Heart left ventricle (tissue), 13 donors: ENCODE data around the gene SPATC1L.

ENCODE experiments used
- POLR2A ChIP-seq, 2 donors: fragments of 450-650 bp; IDR thresholded peaks; one replicate each; pipeline ENCODE4 v1.6.1; 2017; ENCODE audit warnings: antibody characterized with exemption in 2 of 2, mild to moderate bottlenecking in 2 of 2, moderate library complexity in 2 of 2
- TF ChIP-seq, protein P1 (sequence below), 12 donors: fragments of 200-600 bp; sonication (generic) in 4 of 12; IDR thresholded peaks; one replicate each; pipeline versions ENCODE4 v1.5.0 to v1.8.0; 2018 to 2022; ENCODE audit warnings: antibody characterized with exemption in 12 of 12, mild to moderate bottlenecking in 5 of 12
- donor health status: ischemic (EF 13 %, LVEDD 7.1; RV severe dilation, severe dysfunction).
- donor health status: DM: no; HTN: yes; CAD: no.
- donor health status: DM: no; HTN: no; CAD: no.
- donor health status: ischemic (EF 25% LVEDD 6.9; RV normal size, moderate dysfunction).
- donor health status: ischemic (EF 25% LVEDD 5.7; RV mildly dilated, moderate dysfunction).
- donor health status: ischemic (EF 35%, LVEDD 5.7; RV mildly dilated, moderate dysfunction).
- donor health status: nonischemic (EF 11% LVEDD 7.7; RV severe dilation, severe dysfunction).
- donor health status: DM: yes; HTN: yes; CAD: no.
- donor health status: PGD.
- donor health status: ischemic (EF 29% LVEDD 5.4; RV normal size, mild dysfunction).
- donor health status: nonischemic (EF 23%, LVEDD 6.1; RV moderate dilation, normal function).

- TF ChIP-seq, protein P1, sequence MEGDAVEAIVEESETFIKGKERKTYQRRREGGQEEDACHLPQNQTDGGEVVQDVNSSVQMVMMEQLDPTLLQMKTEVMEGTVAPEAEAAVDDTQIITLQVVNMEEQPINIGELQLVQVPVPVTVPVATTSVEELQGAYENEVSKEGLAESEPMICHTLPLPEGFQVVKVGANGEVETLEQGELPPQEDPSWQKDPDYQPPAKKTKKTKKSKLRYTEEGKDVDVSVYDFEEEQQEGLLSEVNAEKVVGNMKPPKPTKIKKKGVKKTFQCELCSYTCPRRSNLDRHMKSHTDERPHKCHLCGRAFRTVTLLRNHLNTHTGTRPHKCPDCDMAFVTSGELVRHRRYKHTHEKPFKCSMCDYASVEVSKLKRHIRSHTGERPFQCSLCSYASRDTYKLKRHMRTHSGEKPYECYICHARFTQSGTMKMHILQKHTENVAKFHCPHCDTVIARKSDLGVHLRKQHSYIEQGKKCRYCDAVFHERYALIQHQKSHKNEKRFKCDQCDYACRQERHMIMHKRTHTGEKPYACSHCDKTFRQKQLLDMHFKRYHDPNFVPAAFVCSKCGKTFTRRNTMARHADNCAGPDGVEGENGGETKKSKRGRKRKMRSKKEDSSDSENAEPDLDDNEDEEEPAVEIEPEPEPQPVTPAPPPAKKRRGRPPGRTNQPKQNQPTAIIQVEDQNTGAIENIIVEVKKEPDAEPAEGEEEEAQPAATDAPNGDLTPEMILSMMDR (IDR thresholded peaks at IDR 0.05): no peak
- TF ChIP-seq POLR2A (IDR thresholded peaks at IDR 0.05): no peak
Measured at GRCh38 chr21:46207006-46207919, 23.0 kb upstream of the SPATC1L start.
